ENCODE measurements around the gene NDUFAF3.

NDUFAF3 gene

GRCh38 chr3:49007068-49007770, 14.7 kb upstream of the NDUFAF3 start, which contains the start of gene WDR6 (continued):
- TF ChIP-seq ZNF776 (tag by site-specific recombination; IDR thresholded peaks at IDR 0.05; ENCODE audit: borderline replicate concordance) (no peak), ZNF354C (tag by site-specific recombination; IDR thresholded peaks at IDR 0.05; ENCODE audit: borderline replicate concordance, low read depth) (no peak), ZNF423 (tag by site-specific recombination; IDR thresholded peaks at IDR 0.05) (peak; percentile 27; the same call in 1 of the 2 replicates), ZNF184 (tag by site-specific recombination; IDR thresholded peaks at IDR 0.05) (peak; percentile 7; the same call in 1 of the 2 replicates), KLF9 (tag by site-specific recombination; IDR thresholded peaks at IDR 0.05; ENCODE audit: low read depth) (no peak), OVOL3 (tag by site-specific recombination; IDR thresholded peaks at IDR 0.05) (0 out of 2 replicates have a peak, but pooled peaks have one; percentile 40), ZNF580 (tag by site-specific recombination; IDR thresholded peaks at IDR 0.05) (peak; percentile 62), PRDM2 (tag by site-specific recombination; IDR thresholded peaks at IDR 0.05; ENCODE audit: borderline replicate concordance) (no peak), HOXC10 (CRISPR knock-in tag; IDR thresholded peaks at IDR 0.05) (no peak), ZNF16 (tag by site-specific recombination; IDR thresholded peaks at IDR 0.05; ENCODE audit: low read depth) (no peak), ZNF221 (tag by site-specific recombination; IDR thresholded peaks at IDR 0.05; ENCODE audit: borderline replicate concordance) (no peak), ZNF837 (tag by site-specific recombination; IDR thresholded peaks at IDR 0.05) (no peak), ZNF19 (tag by site-specific recombination; IDR thresholded peaks at IDR 0.05; ENCODE audit: low read depth) (no peak), ZNF488 (tag by site-specific recombination; IDR thresholded peaks at IDR 0.05) (no peak; the same call in 1 of the 2 replicates), ZFP41 (tag by site-specific recombination; IDR thresholded peaks at IDR 0.05; ENCODE audit: borderline replicate concordance) (no peak), ZNF664 (tag by site-specific recombination; IDR thresholded peaks at IDR 0.05) (no peak), SCRT2 (tag by site-specific recombination; IDR thresholded peaks at IDR 0.05) (peak; percentile 100), ELK4 (IDR thresholded peaks at IDR 0.05; ENCODE audit: borderline replicate concordance, low read depth, low read length) (no peak), ZFP69B (tag by site-specific recombination; IDR thresholded peaks at IDR 0.05) (peak; percentile 28; the same call in 1 of the 2 replicates), ZNF155 (tag by site-specific recombination; IDR thresholded peaks at IDR 0.05) (no peak), ZSCAN23 (tag by site-specific recombination; IDR thresholded peaks at IDR 0.05) (no peak; the same call in 1 of the 2 replicates), ZBTB1 (tag by site-specific recombination; IDR thresholded peaks at IDR 0.05) (no peak), ZNF704 (tag by site-specific recombination; IDR thresholded peaks at IDR 0.05) (no peak), REST (tag by site-specific recombination; IDR thresholded peaks at IDR 0.05) (no peak), ZBTB17 (tag by site-specific recombination; IDR thresholded peaks at IDR 0.05) (peak; percentile 90), ZNF132 (tag by site-specific recombination; IDR thresholded peaks at IDR 0.05; ENCODE audit: borderline replicate concordance) (no peak), ZNF660 (tag by site-specific recombination; IDR thresholded peaks at IDR 0.05) (no peak; the same call in 1 of the 2 replicates)
